ENCODE data around the gene NPC1.

Gene NPC1

GRCh38 chr18:23575309-23575651 lies 11.0 kb downstream of the NPC1 start:
- no peak overlapping the region for H3K4me3 ChIP-seq (ENCODE audit: low read length)
- DNase-seq (ENCODE audit: low read depth), result no peak
- no peak for TF ChIP-seq CTCF (conservative IDR thresholded peaks at IDR 0.05; ENCODE audit: low read length)

- TF ChIP-seq CTCF (conservative IDR thresholded peaks at IDR 0.05; ENCODE audit: low read length), result no peak
- H3K4me3 ChIP-seq (ENCODE audit: low read length), result no peak overlapping the region
- DNase-seq (ENCODE audit: low read depth), result no peak
Measured at GRCh38 chr18:23574611-23575308, 11.5 kb downstream of the NPC1 start.

- TF ChIP-seq CTCF (conservative IDR thresholded peaks at IDR 0.05; ENCODE audit: low read length), result no peak
- peak; percentile 49 for DNase-seq (ENCODE audit: low read depth)
- no peak overlapping the region for H3K4me3 ChIP-seq (ENCODE audit: low read length)
Measured at GRCh38 chr18:23573626-23574431, 12.5 kb downstream of the NPC1 start.

- DNase-seq (ENCODE audit: low read depth), result no peak
- no peak for TF ChIP-seq CTCF (conservative IDR thresholded peaks at IDR 0.05; ENCODE audit: low read length)
Measured at GRCh38 chr18:23573020-23573419, 13.3 kb downstream of the NPC1 start.

GRCh38 chr18:23572570-23572969 lies 13.7 kb downstream of the NPC1 start:
- no peak for DNase-seq (ENCODE audit: low read depth)

More at GRCh38 chr18:23573020-23573419, 13.3 kb downstream of the NPC1 start:
- no peak overlapping the region for H3K4me3 ChIP-seq (ENCODE audit: low read length)

GRCh38 chr18:23572012-23572411 lies 14.3 kb downstream of the NPC1 start:
- DNase-seq (ENCODE audit: low read depth), result no peak
- no peak for TF ChIP-seq CTCF (conservative IDR thresholded peaks at IDR 0.05; ENCODE audit: low read length)
- no peak overlapping the region for H3K4me3 ChIP-seq (ENCODE audit: low read length)

More at GRCh38 chr18:23572570-23572969, 13.7 kb downstream of the NPC1 start:
- no peak overlapping the region for H3K4me3 ChIP-seq (ENCODE audit: low read length)
- TF ChIP-seq CTCF (conservative IDR thresholded peaks at IDR 0.05; ENCODE audit: low read length), result no peak
